Activated naive CD4-positive, alpha-beta T cell (primary cell): ENCODE results near the gene UTP4.

Experiments
- DNase-seq, 4 experiments: peaks; one replicate each; lab custom pipeline; 2025; lab: John Stamatoyannopoulos, UW

The UTP4 gene

DNA sequence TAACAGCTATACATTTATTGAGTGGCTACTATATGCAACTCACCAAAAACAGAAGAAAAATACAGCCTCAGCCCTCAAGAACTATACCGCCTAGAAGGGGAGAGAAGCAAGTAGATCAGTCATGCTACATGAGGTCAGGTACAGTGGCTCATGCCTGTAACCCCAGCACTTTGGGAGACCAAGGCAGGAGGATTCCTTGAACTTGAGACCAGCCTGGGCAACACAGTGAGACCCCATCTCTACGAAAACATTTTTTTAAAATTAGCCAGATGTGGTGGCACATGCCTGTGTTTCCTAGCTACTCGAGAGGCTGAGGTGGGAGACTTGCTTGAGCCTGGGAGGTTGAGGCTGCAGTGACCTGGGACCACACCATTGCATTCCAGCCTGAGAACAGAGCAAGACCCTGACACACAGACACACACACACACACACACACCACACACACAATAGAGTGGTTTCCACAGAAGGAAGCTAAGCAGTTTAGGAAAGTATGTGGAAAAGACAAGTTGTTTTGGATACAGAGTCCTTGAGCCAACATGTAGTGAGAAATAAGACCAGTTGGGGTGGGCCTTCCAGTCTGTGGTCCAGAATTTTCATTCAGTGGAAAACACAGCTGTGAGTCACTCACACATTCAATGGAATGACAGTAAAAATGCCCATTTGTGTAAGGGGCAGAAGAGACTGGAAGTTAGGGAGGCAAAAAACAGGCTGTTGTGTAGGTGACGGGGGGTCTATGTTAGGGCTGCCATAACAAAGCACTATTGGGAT is 43.8 kb downstream of the UTP4 start:
- DNase-seq, result no peak

- DNase-seq, result no peak
These were observed 47.0 kb downstream of the UTP4 start for GRCh38 chr16:69179328-69180010.

DNA sequence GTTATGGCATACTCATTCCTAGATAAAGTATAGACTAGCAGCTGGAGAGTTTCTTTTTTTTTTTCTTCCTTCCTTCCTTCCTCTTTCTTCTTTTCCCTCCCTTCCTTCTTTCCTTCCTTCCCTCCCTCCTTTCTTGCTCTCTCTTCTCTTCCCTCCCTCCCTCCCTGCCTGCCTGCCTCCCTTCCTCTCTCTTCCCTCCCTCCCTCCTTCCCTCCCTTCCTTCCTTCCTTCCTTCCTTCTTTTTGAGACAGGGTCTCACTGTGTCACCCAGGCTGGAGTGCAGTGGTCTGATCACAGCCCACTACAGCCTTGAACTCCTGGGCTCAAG is 47.5 kb downstream of the UTP4 start:
- DNase-seq, result no peak

DNA sequence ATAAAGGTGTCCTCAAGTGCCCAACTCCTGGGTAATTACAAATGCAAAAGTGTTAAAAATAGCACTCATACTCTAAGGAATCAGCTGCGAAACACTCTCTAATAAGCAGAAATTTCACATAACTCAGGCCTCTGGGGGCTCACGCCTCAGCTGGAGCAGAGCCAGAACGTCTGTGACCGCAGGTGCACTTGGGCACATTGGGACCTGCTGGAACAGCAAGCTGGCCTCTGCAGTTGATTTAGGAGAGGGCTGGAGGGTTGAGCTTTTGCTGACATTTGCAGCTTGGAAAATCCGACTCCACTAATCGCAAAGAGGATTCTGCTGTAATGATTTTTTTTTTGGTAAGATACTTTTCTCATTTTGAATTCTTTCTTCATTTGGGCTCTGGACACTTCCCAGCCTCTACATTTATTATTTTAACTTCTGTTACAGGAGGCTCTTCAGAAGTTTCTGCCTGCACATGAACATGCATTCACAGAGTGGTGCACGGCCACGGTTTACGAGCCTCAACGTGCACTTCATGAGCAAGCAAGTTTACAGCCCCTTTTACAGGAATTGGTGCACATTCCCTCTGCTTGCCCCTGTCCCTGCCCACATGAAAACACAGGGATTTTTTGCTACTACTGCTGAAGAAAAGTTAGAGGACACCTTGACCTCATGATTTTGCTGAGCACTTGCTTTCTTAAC is 50.4 kb downstream of the UTP4 start:
- no peak for DNase-seq

DNA sequence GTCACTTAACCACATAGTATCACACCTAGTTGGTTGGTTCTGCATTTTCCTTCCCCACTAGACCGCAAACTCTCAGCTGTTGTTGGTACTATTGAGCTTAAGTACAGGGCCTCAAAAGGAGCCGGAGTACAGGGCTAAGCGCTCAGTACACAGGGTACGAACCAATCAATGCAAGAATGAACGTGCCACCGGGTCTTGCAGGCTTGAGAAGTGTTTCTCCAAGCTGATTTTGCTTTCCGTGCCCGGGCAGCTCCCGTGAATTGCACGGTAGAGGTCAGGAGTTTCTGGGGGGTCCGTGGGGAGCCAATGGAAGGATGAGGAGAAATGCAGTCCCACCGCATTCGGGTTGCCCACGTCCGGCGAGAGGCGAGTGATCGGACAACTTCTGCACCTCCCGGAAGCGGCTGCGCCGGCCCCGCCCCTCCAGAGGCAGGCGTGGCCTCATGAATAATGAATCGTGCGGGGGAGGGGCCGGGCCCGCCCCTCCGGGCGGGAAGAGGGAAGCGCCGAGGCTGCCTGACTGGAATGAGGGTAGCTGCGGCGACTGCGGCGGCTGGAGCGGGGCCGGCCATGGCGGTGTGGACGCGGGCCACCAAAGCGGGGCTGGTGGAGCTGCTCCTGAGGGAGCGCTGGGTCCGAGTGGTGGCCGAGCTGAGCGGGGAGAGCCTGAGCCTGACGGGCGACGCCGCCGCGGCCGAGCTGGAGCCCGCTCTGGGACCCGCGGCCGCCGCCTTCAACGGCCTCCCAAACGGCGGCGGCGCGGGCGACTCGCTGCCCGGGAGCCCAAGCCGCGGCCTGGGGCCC is 54.4 kb downstream of the UTP4 start, which contains the start of gene SNTB2:
Gene SNTB2 (plus strand): TSS at position 523 of the 804 bp plus-strand sequence. CDS start 3 bp downstream, at position 526.
- DNase-seq, result peak; percentile 12 to 78 (median 57)

DNA sequence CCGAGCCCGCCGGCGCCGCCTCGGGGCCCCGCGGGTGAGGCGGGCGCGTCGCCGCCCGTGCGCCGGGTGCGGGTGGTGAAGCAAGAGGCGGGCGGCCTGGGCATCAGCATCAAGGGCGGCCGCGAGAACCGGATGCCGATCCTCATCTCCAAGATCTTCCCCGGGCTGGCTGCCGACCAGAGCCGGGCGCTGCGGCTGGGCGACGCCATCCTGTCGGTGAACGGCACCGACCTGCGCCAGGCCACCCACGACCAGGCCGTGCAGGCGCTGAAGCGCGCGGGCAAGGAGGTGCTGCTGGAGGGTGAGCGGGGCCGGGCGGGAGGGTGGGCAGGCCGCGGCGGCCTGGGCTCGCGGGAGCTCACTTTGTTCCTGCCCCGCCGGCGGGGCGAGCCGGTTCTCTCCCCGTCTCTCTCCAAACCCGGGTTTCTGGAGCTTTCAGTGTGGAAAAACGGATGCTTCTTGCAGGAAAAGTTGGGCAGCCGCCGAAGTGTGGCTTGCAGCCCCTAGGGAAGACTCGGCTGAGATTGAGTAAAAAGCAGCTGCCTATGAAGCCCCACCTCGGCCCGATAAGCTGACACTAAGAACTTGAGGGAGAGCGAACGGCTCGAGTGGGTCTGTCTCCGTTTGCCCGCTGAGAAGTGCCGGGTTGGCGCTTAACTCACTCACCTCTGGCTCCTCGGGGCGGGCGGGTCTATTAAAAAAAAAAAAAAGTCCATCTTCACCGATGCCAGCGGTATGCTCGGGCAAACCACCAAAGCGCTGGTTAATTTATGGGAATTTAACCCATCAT is 55.2 kb downstream of the UTP4 start:
- peak in 1 of 4 experiments; percentile 34 for DNase-seq

- DNase-seq, result peak in 1 of 4 experiments; percentile 6
These were observed 55.7 kb downstream of the UTP4 start for GRCh38 chr16:69188236-69188549.

- DNase-seq, result no peak
These were observed 56.3 kb downstream of the UTP4 start for GRCh38 chr16:69188716-69189115.

- DNase-seq, result no peak
These were observed 57.7 kb downstream of the UTP4 start for GRCh38 chr16:69190046-69190588.

- no peak for DNase-seq
These were observed 58.1 kb downstream of the UTP4 start for GRCh38 chr16:69190598-69190997.

- DNase-seq, result no peak
These were observed 58.7 kb downstream of the UTP4 start for GRCh38 chr16:69191136-69191535.

DNA sequence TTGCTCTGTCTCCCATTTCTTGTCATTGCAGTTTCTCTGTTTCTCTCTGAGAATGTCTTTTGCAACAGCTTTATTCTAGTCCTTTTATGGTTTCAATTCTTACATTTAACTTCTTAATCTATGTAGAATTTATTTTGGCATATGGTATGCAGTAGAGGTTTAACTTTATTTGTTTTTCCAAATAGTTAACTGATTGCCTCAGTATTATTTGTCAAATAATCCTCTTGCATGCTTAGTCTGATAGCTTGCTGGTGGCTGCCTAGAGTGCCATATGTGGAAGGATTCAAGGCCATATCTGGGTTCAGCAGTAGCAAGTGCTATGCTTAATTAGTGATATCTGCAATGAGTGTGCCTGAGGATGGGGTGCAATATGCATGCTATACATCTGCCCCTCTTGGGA is 61.4 kb downstream of the UTP4 start:
- DNase-seq, result no peak

- DNase-seq, result no peak
These were observed 62.0 kb downstream of the UTP4 start for GRCh38 chr16:69194488-69194887.

DNA sequence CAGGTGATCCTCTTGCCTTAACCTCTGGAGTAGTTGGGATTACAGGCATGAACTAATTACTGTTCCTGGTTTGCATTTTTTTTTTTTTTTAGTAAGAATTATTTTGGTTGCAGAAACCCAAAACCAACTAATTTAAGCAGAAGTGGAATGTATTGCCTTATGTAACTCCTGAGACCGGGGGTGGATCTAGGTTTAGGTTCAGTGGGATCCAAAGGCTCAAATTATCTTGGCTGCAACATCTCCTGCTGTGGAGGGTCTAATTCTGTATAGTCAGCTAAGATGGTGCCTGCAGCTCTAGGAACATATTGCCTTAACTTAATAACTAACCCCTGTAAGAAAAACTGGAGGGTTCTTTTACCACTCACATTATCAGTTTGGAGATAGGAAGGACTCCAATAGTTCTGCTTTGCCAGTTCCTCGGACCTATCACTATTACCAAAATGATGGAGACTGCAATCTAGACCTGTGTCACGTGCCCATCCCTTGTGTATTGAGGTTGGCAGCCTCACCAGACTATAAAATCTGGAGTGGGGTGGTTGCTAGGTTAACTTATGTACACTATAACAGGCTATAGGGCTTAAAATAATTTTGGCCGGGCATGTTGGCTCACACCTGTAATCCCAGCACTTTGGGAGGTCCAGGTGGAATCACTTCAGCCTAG is 63.0 kb downstream of the UTP4 start:
- DNase-seq, result no peak

GRCh38 chr16:69197573-69197972 is 65.1 kb downstream of the UTP4 start:
- no peak for DNase-seq

DNA sequence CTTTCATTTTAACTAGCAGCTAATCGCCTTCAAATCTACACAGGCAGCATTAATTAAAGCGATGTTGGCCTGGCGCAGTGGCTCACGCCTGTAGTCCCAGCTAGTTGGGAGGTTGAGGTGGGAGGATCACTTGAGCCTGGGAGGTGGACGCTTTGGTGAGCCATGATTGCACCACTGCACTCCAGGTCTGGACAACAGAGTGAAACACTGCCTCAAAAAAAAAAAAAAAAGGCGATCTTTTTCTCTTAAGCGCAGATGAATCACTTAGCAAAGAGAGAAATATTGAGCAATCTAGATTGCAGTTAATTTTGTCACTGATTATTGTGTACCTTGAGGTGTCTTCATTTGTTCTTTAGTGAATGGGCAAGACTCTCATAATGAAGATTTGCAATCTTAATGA is 66.9 kb downstream of the UTP4 start:
- DNase-seq, result no peak

- DNase-seq, result no peak
These were observed 68.8 kb downstream of the UTP4 start for GRCh38 chr16:69201291-69201690.

DNA sequence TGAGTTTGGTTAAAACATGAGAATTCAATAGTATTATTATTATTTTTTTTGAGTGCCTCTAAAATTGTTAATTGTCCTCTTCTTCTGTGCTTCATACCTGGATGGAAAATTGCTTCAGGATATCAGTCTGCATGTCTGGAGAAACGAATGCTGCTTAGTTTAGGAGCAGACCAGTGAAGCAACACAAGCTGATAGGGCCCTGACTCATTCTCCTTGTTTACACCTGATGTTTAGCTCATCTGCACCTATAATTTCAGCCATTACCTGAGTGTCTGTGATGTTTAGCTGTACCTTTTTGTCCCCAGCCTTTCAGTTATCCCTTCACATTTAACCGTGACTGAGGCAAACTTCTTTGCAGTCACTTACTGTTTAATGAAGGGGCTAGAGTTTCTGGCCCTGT is 69.3 kb downstream of the UTP4 start:
- no peak for DNase-seq

- DNase-seq, result no peak
These were observed 71.7 kb downstream of the UTP4 start for GRCh38 chr16:69204172-69204571.

- no peak for DNase-seq
These were observed 77.3 kb downstream of the UTP4 start for GRCh38 chr16:69209735-69210134.

DNA sequence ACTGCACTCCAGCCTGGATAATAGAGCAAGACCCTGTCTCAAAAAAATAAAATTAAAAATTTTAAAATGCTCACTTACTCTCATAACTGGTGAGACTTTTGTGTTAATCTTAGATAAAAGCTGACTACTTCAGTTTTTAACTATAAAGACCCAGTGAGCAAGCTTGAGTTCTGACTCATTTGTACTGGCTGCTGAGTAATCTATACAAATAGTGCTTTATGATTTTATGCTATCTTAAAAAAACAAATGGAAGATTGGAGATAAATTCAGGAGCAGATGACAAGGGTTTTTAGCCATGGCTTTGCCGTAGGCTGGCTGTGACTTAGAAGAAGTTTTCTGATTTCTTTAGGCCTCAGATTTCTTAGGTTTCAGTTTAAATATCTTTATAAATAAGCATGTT is 85.0 kb downstream of the UTP4 start:
- DNase-seq, result no peak
